Karpas-422 (cell line): ENCODE results near the gene TACR2. TPM values are rescaled to one million over a fixed set of nuclear protein-coding genes. Genes with fewer than 3 reads are reported as not detected.
A peak's percentile ranks its signal among the peaks of the same experiment; 100 is the strongest.

Experiments used
- DNase-seq: peaks from one replicate; pipeline ENCODE4 v3.0.0-alpha.2; 2015
- H2AFZ ChIP-seq: fragments of 200-600 bp; sonication (generic); 2 replicates; pipeline ENCODE4 v1.6.1; 2014; ENCODE audit warnings: antibody characterized with exemption, low read length, mixed read lengths
- H3K27ac ChIP-seq: fragments of 200-600 bp; sonication (generic); 2 replicates; pipeline ENCODE4 v1.5.1; 2014; ENCODE audit warnings: mild to moderate bottlenecking, low read length, moderate library complexity
- H3K27me3 ChIP-seq: fragments of 200-600 bp; sonication (generic); 2 replicates; pipeline ENCODE4 v1.6.1; 2014; ENCODE audit warnings: low read length, mixed read lengths
- H3K36me3 ChIP-seq: fragments of 200-600 bp; sonication (generic); 2 replicates; pipeline ENCODE4 v1.6.1; 2014; ENCODE audit warnings: low read length, mixed read lengths; ENCODE audit not compliant: insufficient read depth
- H3K4me1 ChIP-seq: fragments of 200-600 bp; sonication (generic); 2 replicates; pipeline ENCODE4 v1.6.1; 2014; ENCODE audit warnings: mild to moderate bottlenecking, low read length, mixed read lengths
- H3K4me2 ChIP-seq: fragments of 200-600 bp; sonication (generic); 2 replicates; pipeline ENCODE4 v1.6.1; 2014; ENCODE audit warnings: low read length, low read depth, mild to moderate bottlenecking; ENCODE audit not compliant: poor library complexity, severe bottlenecking
- H3K4me3 ChIP-seq: fragments of 200-600 bp; sonication (generic); 2 replicates; pipeline ENCODE4 v1.5.1; 2014; ENCODE audit warnings: mild to moderate bottlenecking, antibody characterized with exemption, low read length, mixed read lengths
- H3K79me2 ChIP-seq: fragments of 200-600 bp; sonication (generic); 2 replicates; pipeline ENCODE4 v1.6.1; 2014; ENCODE audit warnings: mild to moderate bottlenecking, low read length, mixed read lengths
- H3K9ac ChIP-seq: fragments of 200-600 bp; sonication (generic); 2 replicates; pipeline ENCODE4 v1.6.0; 2014; ENCODE audit warnings: low read length
- H3K9me2 ChIP-seq: fragments of 200-600 bp; sonication (generic), shearing (Covaris generic); replicated peaks from 2 replicates; pipeline ENCODE4 v1.6.0; 2014; ENCODE audit warnings: mild to moderate bottlenecking, low read length, moderate library complexity; ENCODE audit not compliant: insufficient read depth
- H3K9me3 ChIP-seq: fragments of 300-700, 200-600 bp; sonication (generic); 2 replicates; pipeline ENCODE4 v1.6.1; 2014; ENCODE audit warnings: low read length, mixed read lengths
- H4K20me1 ChIP-seq: fragments of 200-600 bp; sonication (generic); 2 replicates; pipeline ENCODE4 v1.6.1; 2014; ENCODE audit warnings: mild to moderate bottlenecking, antibody characterized with exemption, low read length, low read depth; ENCODE audit not compliant: insufficient read depth
- total RNA-seq: library from RNA; depleted of rRNA; stranded (reverse); fragments of >200 nt; shearing (Covaris generic); gene quantifications from 2 replicates; pipeline ENCODE4 v1.2.3, GENCODE V29; 2014; ENCODE audit warnings: low replicate concordance

Gene TACR2
- total RNA-seq, 1 experiment from 2014 or later: not detected

- no peak overlapping the region for H3K27ac ChIP-seq
- no peak for DNase-seq
- H3K79me2 ChIP-seq: no peaks in the 10 kb centered on the region
- H3K9ac ChIP-seq: no peak overlapping the region
- no peak overlapping the region for H3K4me3 ChIP-seq
- H3K36me3 ChIP-seq: peaks cover 14% of the 10 kb centered on the region
- H3K27me3 ChIP-seq: no peaks in the 10 kb centered on the region
- H3K4me2 ChIP-seq: no peak overlapping the region
- H4K20me1 ChIP-seq: no peaks in the 10 kb centered on the region
- H2AFZ ChIP-seq: no peak overlapping the region
- H3K9me3 ChIP-seq: no peaks in the 10 kb centered on the region
- peaks cover 38% of the 10 kb centered on the region for H3K4me1 ChIP-seq
- no peaks in the 10 kb centered on the region for H3K9me2 ChIP-seq
Observed at GRCh38 chr10:69404786-69405185, 11.9 kb downstream of the TACR2 start.

- H2AFZ ChIP-seq: no peak overlapping the region
- no peak overlapping the region for H3K4me3 ChIP-seq
- DNase-seq: peak; percentile 59
- H3K36me3 ChIP-seq: peaks cover 19% of the 10 kb centered on the region
- H3K9me2 ChIP-seq: no peaks in the 10 kb centered on the region
- H4K20me1 ChIP-seq: no peaks in the 10 kb centered on the region
- no peaks in the 10 kb centered on the region for H3K79me2 ChIP-seq
- no peak overlapping the region for H3K4me2 ChIP-seq
- no peak overlapping the region for H3K9ac ChIP-seq
- no peaks in the 10 kb centered on the region for H3K9me3 ChIP-seq
- H3K27ac ChIP-seq: peak overlapping the region; percentile 38
- peaks cover 29% of the 10 kb centered on the region for H3K4me1 ChIP-seq
- H3K27me3 ChIP-seq: no peaks in the 10 kb centered on the region
Observed at GRCh38 chr10:69403519-69403918, 13.2 kb downstream of the TACR2 start.

GRCh38 chr10:69403066-69403465, 13.7 kb downstream of the TACR2 start:
- peaks cover 22% of the 10 kb centered on the region for H3K36me3 ChIP-seq
- H3K9me3 ChIP-seq: no peaks in the 10 kb centered on the region
- no peak overlapping the region for H3K4me2 ChIP-seq
- H3K9ac ChIP-seq: no peak overlapping the region
- H3K27ac ChIP-seq: peak overlapping the region; percentile 38
- H4K20me1 ChIP-seq: no peaks in the 10 kb centered on the region
- no peaks in the 10 kb centered on the region for H3K79me2 ChIP-seq
- peaks cover 25% of the 10 kb centered on the region for H3K4me1 ChIP-seq
- no peak overlapping the region for H2AFZ ChIP-seq
- no peaks in the 10 kb centered on the region for H3K27me3 ChIP-seq
- no peaks in the 10 kb centered on the region for H3K9me2 ChIP-seq
- no peak overlapping the region for H3K4me3 ChIP-seq
- DNase-seq: no peak

GRCh38 chr10:69402386-69402785, 14.3 kb downstream of the TACR2 start:
- Histone ChIP-seq H3K4me3 (no peak overlapping the region), H3K36me3 (peaks cover 26% of the 10 kb centered on the region), H2AFZ (no peak overlapping the region), H3K27ac (no peak overlapping the region), H3K4me1 (peaks cover 18% of the 10 kb centered on the region), H3K79me2 (no peaks in the 10 kb centered on the region), H3K4me2 (no peak overlapping the region), H3K9me2 (no peaks in the 10 kb centered on the region), H3K9me3 (no peaks in the 10 kb centered on the region), H3K27me3 (no peaks in the 10 kb centered on the region), H4K20me1 (no peaks in the 10 kb centered on the region), H3K9ac (no peak overlapping the region)
- DNase-seq: no peak

- peaks cover 28% of the 10 kb centered on the region for H3K36me3 ChIP-seq
Observed at GRCh38 chr10:69401416-69401815, 15.3 kb downstream of the TACR2 start.

GRCh38 chr10:69400936-69401335, 15.8 kb downstream of the TACR2 start:
- peaks cover 16% of the 10 kb centered on the region for H3K4me1 ChIP-seq
- H3K9ac ChIP-seq: no peak overlapping the region
- no peaks in the 10 kb centered on the region for H4K20me1 ChIP-seq
- no peaks in the 10 kb centered on the region for H3K27me3 ChIP-seq
- H3K9me2 ChIP-seq: no peaks in the 10 kb centered on the region
- H3K79me2 ChIP-seq: no peaks in the 10 kb centered on the region
- no peak overlapping the region for H3K4me3 ChIP-seq
- DNase-seq: no peak
- H2AFZ ChIP-seq: no peak overlapping the region
- H3K4me2 ChIP-seq: no peak overlapping the region
- H3K9me3 ChIP-seq: no peaks in the 10 kb centered on the region
- no peak overlapping the region for H3K27ac ChIP-seq
- peaks cover 28% of the 10 kb centered on the region for H3K36me3 ChIP-seq

More at GRCh38 chr10:69401416-69401815, 15.3 kb downstream of the TACR2 start:
- Histone ChIP-seq H3K4me3 (no peak overlapping the region), H3K79me2 (no peaks in the 10 kb centered on the region), H3K9me2 (no peaks in the 10 kb centered on the region), H3K9ac (no peak overlapping the region), H3K9me3 (no peaks in the 10 kb centered on the region), H3K4me2 (no peak overlapping the region), H2AFZ (no peak overlapping the region), H3K27ac (no peak overlapping the region), H3K27me3 (no peaks in the 10 kb centered on the region), H3K4me1 (peaks cover 16% of the 10 kb centered on the region), H4K20me1 (no peaks in the 10 kb centered on the region)
- no peak for DNase-seq

- H4K20me1 ChIP-seq: no peaks in the 10 kb centered on the region
- no peak overlapping the region for H2AFZ ChIP-seq
- H3K9me3 ChIP-seq: no peaks in the 10 kb centered on the region
- H3K79me2 ChIP-seq: no peaks in the 10 kb centered on the region
- no peak overlapping the region for H3K27ac ChIP-seq
- no peak overlapping the region for H3K9ac ChIP-seq
- peaks cover 11% of the 10 kb centered on the region for H3K4me1 ChIP-seq
- DNase-seq: no peak
- H3K27me3 ChIP-seq: no peaks in the 10 kb centered on the region
- H3K4me2 ChIP-seq: no peak overlapping the region
- peaks cover 39% of the 10 kb centered on the region for H3K36me3 ChIP-seq
- no peaks in the 10 kb centered on the region for H3K9me2 ChIP-seq
- no peak overlapping the region for H3K4me3 ChIP-seq
Observed at GRCh38 chr10:69398466-69398865, 18.3 kb downstream of the TACR2 start.

- Histone ChIP-seq H3K4me1 (peaks cover 6% of the 10 kb centered on the region), H3K9me2 (no peaks in the 10 kb centered on the region), H3K9ac (no peak overlapping the region), H3K9me3 (no peaks in the 10 kb centered on the region), H3K79me2 (no peaks in the 10 kb centered on the region), H2AFZ (no peak overlapping the region), H3K27me3 (no peaks in the 10 kb centered on the region), H3K4me2 (no peak overlapping the region), H4K20me1 (no peaks in the 10 kb centered on the region), H3K36me3 (peaks cover 39% of the 10 kb centered on the region), H3K4me3 (no peak overlapping the region), H3K27ac (no peak overlapping the region)
- no peak for DNase-seq
Observed at GRCh38 chr10:69397972-69398371, 18.7 kb downstream of the TACR2 start.

GRCh38 chr10:69394020-69394419, 22.7 kb downstream of the TACR2 start:
- H3K27ac ChIP-seq: no peak overlapping the region
- DNase-seq: no peak
- no peak overlapping the region for H3K4me2 ChIP-seq
- H3K4me1 ChIP-seq: peaks cover 19% of the 10 kb centered on the region
- no peak overlapping the region for H3K9ac ChIP-seq
- no peaks in the 10 kb centered on the region for H3K27me3 ChIP-seq
- no peaks in the 10 kb centered on the region for H3K9me3 ChIP-seq
- peaks cover 28% of the 10 kb centered on the region for H3K36me3 ChIP-seq
- no peak overlapping the region for H3K4me3 ChIP-seq
- H3K79me2 ChIP-seq: no peaks in the 10 kb centered on the region
- no peak overlapping the region for H2AFZ ChIP-seq
- no peaks in the 10 kb centered on the region for H3K9me2 ChIP-seq
- H4K20me1 ChIP-seq: no peaks in the 10 kb centered on the region
